ENCODE measurements around the gene CORO2B. TPM values are rescaled to one million over a fixed set of nuclear protein-coding genes. Genes with fewer than 3 reads are reported as not detected.
"Not testable (repeated sequence)": the region's sequence is repeated elsewhere in the genome, so short reads cannot be mapped to it uniquely, and the experiment has no call there.

Gene CORO2B
- polyA plus RNA-seq, 3 donors = 1.8 to 19.7 (median 7.8) TPM

GRCh38 chr15:68751622-68752021 lies 172.8 kb downstream of the CORO2B start:
- no peak overlapping the region for H3K27ac ChIP-seq (ENCODE audit: low read depth, low read length)

DNA sequence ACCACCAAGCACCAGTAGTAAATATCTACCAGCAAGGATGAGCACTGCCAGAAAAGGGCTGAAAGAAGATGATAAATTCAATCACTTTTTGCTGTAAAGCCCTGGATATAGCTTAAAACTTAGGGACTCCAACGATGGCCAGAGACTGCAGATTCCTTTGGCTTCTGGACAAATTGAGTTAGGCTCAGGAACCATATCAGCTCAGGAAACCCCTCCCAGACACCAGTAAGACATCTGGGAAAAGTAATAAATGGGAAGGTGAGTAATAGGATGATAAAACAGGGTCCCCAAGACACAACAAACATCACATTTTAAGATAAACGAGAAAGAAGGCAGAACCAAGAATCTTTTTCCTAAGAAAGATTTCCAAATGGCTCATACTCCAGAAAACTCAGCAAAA lies 176.9 kb downstream of the CORO2B start:
- no peak overlapping the region for H3K27ac ChIP-seq (ENCODE audit: low read depth, low read length)
- 43 to 55% (median 52%) methylated on average over 2 of the region's 2 CpGs for WGBS, 3 donors

GRCh38 chr15:68759982-68760579 lies 181.3 kb downstream of the CORO2B start:
- not testable (repeated sequence) for H3K27ac ChIP-seq (ENCODE audit: low read depth, low read length)
- 82 to 94% (median 93%) methylated on average over 1 of the region's 1 CpG for WGBS, 3 donors

DNA sequence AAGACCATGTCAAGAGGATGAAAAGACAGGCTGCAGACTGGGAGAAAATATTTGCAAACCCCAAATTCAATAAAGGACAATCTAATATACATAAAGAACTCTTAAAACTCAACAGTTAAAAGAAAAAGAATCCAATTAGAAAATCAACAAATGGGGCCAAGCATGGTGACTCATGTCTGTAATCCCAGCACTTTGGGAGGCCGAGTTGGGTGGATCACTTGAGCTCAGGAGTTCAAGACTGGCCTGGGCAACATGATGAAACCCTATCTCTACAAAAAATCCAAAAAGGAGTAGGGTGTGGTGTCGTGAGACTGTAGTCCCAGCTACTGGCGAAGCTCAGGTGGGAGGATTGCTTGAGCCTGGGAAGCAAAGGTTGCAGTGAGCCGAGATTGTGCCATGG lies 184.3 kb downstream of the CORO2B start:
- 81 to 89% (median 88%) methylated on average over 4 of the region's 4 CpGs for WGBS, 3 donors
- no peak overlapping the region for H3K27ac ChIP-seq (ENCODE audit: low read depth, low read length)

DNA sequence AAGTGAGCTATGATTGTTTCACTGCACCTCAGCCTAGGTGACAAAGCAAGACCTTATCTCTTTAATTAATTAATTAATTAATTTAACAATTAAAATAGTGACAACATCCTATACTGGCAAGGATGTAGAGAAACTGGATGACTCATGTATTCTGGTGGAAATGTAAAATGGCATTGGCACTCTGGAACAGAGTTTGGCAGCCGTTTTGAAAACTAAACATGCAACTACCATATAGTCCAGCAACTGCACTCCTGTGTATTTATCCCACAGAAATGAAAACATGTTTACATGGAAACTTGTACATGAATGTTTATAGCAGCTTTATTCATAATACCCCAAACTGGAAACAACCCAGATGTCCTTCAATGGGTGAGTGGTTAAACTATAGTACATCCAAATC lies 185.3 kb downstream of the CORO2B start:
- no peak overlapping the region for H3K27ac ChIP-seq (ENCODE audit: low read depth, low read length)
- 48 to 77% (median 68%) methylated on average over 1 of the region's 1 CpG for WGBS, 3 donors

- no peak overlapping the region for H3K27ac ChIP-seq (ENCODE audit: low read depth, low read length)
- WGBS, 3 donors = 77 to 79% (median 78%) methylated on average over 11 of the region's 11 CpGs
Measured at GRCh38 chr15:68765602-68766368, 187.0 kb downstream of the CORO2B start.

- H3K27ac ChIP-seq (ENCODE audit: low read depth, low read length) = no peak overlapping the region
- 66 to 81% (median 66%) methylated on average over 4 of the region's 4 CpGs for WGBS, 3 donors
Measured at GRCh38 chr15:68767833-68768232, 189.0 kb downstream of the CORO2B start.

- WGBS, 3 donors = 13 to 14% (median 14%) methylated on average over 2 of the region's 2 CpGs
- no peak overlapping the region for H3K27ac ChIP-seq (ENCODE audit: low read depth, low read length)
Measured at GRCh38 chr15:68768321-68768720, 189.5 kb downstream of the CORO2B start.

DNA sequence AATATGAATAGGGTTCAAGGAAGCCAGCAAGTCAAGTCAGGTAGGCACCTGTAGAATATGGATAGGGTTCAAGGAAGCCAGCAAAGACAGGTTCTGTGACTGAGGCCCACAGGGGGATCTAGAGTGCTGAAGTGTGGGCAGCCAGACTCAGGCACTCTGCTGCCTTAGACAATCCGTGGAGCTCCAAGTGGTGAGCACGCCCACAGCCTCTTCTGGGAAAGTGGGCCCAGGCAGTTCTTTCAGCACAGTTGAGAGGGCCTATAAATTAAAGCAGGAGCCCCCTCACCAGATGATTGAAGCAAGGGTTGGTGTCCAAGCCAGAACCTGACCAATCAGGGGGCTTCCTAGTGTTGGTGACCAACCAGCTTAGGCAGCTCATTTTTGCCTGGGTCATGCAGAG lies 190.9 kb downstream of the CORO2B start:
- no peak overlapping the region for H3K27ac ChIP-seq (ENCODE audit: low read depth, low read length)
- 85 to 95% (median 90%) methylated on average over 2 of the region's 2 CpGs for WGBS, 3 donors

- no peak overlapping the region for H3K27ac ChIP-seq (ENCODE audit: low read depth, low read length)
Measured at GRCh38 chr15:68770216-68770615, 191.4 kb downstream of the CORO2B start.

GRCh38 chr15:68773036-68773435 lies 194.2 kb downstream of the CORO2B start:
- 60 to 81% (median 67%) methylated on average over 2 of the region's 2 CpGs for WGBS, 3 donors

DNA sequence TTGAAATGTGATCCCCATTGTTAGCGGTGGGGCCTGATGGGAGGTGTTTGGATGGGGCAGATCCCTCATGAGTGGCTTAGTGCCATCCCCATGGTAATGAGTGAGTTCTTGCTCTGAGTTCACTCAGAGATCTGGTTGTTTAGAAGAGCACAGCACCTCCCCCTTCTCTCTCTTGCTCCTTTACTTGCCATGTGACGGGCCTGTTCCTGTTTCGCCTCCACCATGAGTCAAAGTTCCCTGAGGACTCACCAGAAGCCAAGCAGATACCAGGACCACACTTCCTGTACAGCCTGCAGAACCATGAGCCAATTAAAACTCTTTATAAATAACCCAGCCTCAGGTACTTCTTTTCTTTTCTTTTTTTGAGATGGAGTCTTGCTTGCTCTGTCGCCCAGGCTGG lies 195.3 kb downstream of the CORO2B start:
- WGBS, 3 donors = 81 to 91% (median 89%) methylated on average over 4 of the region's 4 CpGs
- H3K27ac ChIP-seq (ENCODE audit: low read depth, low read length) = no peak overlapping the region

More at GRCh38 chr15:68773036-68773435, 194.2 kb downstream of the CORO2B start:
- H3K27ac ChIP-seq (ENCODE audit: low read depth, low read length) = no peak overlapping the region

DNA sequence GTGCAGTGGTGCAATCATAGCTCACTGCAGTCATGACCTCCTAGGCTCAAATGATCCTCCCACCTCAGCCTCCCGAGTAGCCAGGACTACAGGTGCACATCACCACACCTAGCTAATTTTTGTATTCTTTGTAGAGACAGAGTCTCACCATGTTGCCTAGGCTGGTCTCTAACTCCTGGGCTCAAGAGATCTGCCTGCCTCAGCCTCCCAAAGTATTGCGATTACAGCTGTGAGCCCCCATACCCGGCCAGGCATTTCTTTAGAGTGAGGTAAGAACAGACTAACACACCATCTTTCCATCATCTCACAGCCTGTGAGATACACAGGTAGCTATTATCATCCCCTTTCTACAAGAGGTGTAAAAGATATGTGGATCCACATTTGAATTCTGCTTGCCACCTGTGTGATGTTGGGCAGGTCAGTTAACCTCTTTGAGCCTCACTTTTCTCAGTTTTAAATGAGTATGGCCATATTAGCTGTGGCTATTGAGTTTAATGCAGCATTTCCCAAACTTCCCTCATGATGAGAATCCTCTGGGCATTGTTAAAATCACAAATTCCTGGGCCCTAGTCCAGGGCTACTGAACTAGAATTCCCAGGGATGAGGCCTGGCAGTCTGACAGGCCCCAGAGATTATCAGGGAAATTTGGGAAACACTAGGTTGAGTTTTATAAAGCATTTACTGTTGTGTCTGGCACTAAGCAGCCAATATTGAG lies 195.9 kb downstream of the CORO2B start:
- 91 to 94% (median 93%) methylated on average over 3 of the region's 3 CpGs for WGBS, 3 donors
- H3K27ac ChIP-seq (ENCODE audit: low read depth, low read length) = no peak overlapping the region

DNA sequence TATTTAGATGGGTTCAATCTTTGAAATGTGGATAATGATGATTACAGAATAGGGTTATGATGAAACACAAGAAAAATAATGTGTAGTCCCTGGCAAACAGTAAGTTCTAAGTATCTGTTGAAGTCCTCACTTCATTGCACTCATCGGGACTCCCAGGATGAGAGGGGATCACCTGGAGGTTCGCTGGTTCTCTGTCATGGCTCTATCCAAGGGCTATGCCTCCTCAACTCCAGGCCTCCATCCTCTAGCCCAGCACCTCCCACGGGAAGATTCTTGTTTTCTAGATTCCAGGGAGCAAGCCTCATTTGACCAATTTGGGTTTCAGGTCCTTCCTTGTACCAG lies 196.4 kb downstream of the CORO2B start:
- 72 to 91% (median 90%) methylated on average over 3 of the region's 3 CpGs for WGBS, 3 donors
- no peak overlapping the region for H3K27ac ChIP-seq (ENCODE audit: low read depth, low read length)

DNA sequence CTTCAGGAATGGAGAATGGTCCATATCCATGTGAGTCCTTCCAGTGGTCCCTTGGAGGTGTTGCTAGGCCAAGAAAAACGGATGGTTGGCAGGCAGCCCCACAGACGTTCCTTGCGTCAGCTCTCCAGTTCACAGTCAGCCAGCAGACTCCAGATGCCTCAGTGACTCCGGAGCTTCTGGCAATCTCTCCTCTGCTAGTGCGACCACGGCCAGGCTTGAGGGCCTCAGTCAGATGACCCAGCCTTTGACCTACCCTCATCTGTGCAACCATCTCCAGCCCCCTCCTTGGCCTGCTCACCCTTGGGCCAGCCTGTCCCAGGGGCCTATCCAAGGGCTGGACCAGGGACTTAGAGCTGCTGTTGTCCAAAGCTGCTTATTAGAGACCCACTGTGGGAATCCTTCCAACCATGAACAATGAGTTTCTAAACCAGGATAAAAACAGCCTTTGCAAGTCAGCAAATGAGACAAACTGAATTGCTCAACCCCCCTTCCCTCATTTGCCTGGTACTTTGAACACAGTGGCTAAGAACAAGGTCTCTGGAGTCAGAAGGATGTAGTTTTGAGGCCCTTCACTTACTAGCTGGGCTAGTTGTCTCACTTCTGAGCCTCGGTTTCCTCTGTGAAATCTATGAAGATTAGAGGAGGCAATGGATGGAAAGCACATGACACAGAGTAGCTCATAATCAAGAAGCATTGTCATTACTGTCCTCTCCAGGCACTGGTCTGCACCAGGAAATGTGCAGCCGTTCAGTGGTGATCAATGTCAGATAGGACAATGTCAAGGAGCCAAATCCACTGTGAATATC lies 197.1 kb downstream of the CORO2B start:
- WGBS, 3 donors = 47 to 73% (median 56%) methylated on average over 7 to 8 of the region's 8 CpGs
- H3K27ac ChIP-seq (ENCODE audit: low read depth, low read length) = no peak overlapping the region

DNA sequence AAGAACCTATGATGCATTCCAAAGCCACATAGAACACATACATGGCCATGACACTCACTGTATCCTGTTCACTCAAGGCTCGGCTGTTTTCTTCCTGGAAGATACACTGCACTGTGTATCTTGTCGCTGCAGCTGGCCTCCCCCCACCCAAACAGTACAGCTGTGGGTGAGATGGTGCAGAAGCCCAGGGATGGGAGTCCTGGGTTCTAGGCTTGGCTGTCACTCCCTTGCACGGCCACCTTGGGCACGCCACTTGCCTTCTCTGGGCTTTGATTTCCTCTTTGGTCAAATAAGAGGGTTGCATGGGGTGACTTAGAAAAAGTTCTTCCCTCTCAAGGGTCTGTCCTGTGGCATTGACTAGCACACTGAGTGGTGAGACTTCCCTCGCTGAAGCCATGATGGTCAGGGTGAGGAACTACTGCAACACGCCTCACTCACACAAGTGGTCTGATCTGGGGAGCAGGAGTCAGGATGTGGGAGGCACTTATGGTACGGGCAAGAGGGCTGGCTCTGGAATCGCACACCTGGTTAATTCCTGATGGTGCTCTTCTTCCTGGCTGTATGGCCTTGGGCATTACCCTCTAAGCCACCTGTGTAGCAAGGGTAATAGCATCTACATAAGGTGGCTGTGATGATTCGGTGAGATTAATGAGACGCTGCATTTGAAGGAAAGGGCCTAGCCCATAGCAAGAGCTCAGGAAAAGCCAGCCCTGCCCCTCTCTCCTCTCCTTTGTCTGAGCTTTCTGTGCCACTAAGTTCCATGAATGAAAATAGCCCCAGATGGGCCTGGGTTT lies 197.9 kb downstream of the CORO2B start:
- WGBS, 3 donors = 71 to 85% (median 75%) methylated on average over 10 of the region's 10 CpGs
- H3K27ac ChIP-seq (ENCODE audit: low read depth, low read length) = no peak overlapping the region
